NCI-H82 (cell line): ENCODE measurements around the gene VPS50.
A peak's percentile ranks its signal among the peaks of the same experiment; 100 is the strongest.
"Not testable (repeated sequence)": the region's sequence is repeated elsewhere in the genome, so short reads cannot be mapped to it uniquely, and the experiment has no call there.

ENCODE experiments used
- DNase-seq: peaks from one replicate; lab custom pipeline; 2025; lab: John Stamatoyannopoulos, UW

The VPS50 gene

GRCh38 chr7:93337052-93337451, 104.9 kb downstream of the VPS50 start:
- DNase-seq: no peak

- not testable (repeated sequence) for DNase-seq
Observed at GRCh38 chr7:93342178-93342577, 110.0 kb downstream of the VPS50 start.

- no peak for DNase-seq
Observed at GRCh38 chr7:93350338-93350737, 118.2 kb downstream of the VPS50 start.

GRCh38 chr7:93352881-93353280, 120.7 kb downstream of the VPS50 start:
- no peak for DNase-seq

- no peak for DNase-seq
Observed at GRCh38 chr7:93354815-93355214, 122.6 kb downstream of the VPS50 start.

GRCh38 chr7:93359520-93360198, 127.5 kb downstream of the VPS50 start:
- no peak for DNase-seq

GRCh38 chr7:93361853-93362252, 129.7 kb downstream of the VPS50 start:
- no peak for DNase-seq

- no peak for DNase-seq
Observed at GRCh38 chr7:93364806-93365205, 132.6 kb downstream of the VPS50 start.

GRCh38 chr7:93365341-93365740, 133.2 kb downstream of the VPS50 start:
- no peak for DNase-seq

GRCh38 chr7:93366816-93367215, 134.7 kb downstream of the VPS50 start:
- DNase-seq: no peak

GRCh38 chr7:93367254-93367653, 135.1 kb downstream of the VPS50 start:
- DNase-seq: no peak

GRCh38 chr7:93370937-93371336, 138.8 kb downstream of the VPS50 start:
- not testable (repeated sequence) for DNase-seq

GRCh38 chr7:93373537-93373936, 141.4 kb downstream of the VPS50 start:
- no peak for DNase-seq

GRCh38 chr7:93374345-93374940, 142.3 kb downstream of the VPS50 start:
- DNase-seq: peak; percentile 65

- DNase-seq: no peak
Observed at GRCh38 chr7:93375603-93376002, 143.4 kb downstream of the VPS50 start.

GRCh38 chr7:93378131-93378760, 146.1 kb downstream of the VPS50 start:
- DNase-seq: no peak

GRCh38 chr7:93382362-93382761, 150.2 kb downstream of the VPS50 start:
- DNase-seq: no peak

- DNase-seq: no peak
Observed at GRCh38 chr7:93390660-93391059, 158.5 kb downstream of the VPS50 start.

- DNase-seq: no peak
Observed at GRCh38 chr7:93392984-93393383, 160.8 kb downstream of the VPS50 start.

- no peak for DNase-seq
Observed at GRCh38 chr7:93399642-93400041, 167.5 kb downstream of the VPS50 start.

- no peak for DNase-seq
Observed at GRCh38 chr7:93402944-93403343, 170.8 kb downstream of the VPS50 start.

GRCh38 chr7:93407239-93407638, 175.1 kb downstream of the VPS50 start:
- DNase-seq: no peak

- DNase-seq: no peak
Observed at GRCh38 chr7:93409324-93409723, 177.2 kb downstream of the VPS50 start.
